GM20000 (cell line): ENCODE data around the gene C1orf52.

Experiments
- DNase-seq: peaks from one replicate; pipeline ENCODE4 v3.0.0; 2012; ENCODE audit warnings: low spot score
- TF ChIP-seq, protein P1 (sequence below): IDR thresholded peaks from 2 replicates; pipeline ENCODE4 v1.5.1; 2012; ENCODE audit warnings: mild to moderate bottlenecking, control low read depth; ENCODE audit errors: extremely low read depth, missing control alignments

C1orf52 gene

DNA sequence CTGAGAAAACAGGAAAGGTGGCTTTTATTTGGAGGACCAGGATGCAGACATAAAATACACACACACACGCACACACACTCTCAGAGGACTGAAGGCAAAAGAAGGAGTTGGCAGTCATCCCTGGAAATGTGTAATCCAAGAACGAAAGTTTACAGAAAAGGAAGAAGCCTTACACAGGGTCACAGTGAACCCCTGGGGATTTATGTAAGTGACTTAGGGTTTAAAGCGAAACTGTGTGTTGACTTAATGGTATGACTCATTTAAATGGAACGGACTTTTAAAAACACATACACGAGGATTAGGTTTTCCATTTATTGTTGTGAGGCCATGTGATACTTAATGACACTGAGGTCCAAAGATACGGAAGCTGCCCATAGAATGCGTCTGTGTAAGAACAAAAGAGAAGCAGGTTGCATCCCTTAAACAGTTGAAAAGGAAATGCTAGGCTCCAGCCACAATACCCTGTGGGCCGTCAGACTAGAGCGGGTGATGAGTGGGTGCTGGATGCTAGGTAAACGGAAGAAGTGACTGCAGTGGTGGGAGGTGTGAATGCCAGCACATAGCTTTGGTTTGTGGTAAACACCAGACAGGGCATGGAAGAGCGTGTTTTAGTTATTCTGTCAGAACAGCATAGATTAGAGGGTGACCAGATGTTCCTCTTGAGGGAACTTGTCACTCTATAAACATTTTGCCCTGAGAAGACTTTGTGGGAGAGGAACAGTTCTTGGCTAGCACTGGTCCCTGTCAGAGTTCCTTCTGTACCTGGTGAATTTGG, 38.6 kb upstream of the C1orf52 start:
- TF ChIP-seq, protein P1, sequence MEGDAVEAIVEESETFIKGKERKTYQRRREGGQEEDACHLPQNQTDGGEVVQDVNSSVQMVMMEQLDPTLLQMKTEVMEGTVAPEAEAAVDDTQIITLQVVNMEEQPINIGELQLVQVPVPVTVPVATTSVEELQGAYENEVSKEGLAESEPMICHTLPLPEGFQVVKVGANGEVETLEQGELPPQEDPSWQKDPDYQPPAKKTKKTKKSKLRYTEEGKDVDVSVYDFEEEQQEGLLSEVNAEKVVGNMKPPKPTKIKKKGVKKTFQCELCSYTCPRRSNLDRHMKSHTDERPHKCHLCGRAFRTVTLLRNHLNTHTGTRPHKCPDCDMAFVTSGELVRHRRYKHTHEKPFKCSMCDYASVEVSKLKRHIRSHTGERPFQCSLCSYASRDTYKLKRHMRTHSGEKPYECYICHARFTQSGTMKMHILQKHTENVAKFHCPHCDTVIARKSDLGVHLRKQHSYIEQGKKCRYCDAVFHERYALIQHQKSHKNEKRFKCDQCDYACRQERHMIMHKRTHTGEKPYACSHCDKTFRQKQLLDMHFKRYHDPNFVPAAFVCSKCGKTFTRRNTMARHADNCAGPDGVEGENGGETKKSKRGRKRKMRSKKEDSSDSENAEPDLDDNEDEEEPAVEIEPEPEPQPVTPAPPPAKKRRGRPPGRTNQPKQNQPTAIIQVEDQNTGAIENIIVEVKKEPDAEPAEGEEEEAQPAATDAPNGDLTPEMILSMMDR: no peak
- DNase-seq: peak; percentile 54

DNA sequence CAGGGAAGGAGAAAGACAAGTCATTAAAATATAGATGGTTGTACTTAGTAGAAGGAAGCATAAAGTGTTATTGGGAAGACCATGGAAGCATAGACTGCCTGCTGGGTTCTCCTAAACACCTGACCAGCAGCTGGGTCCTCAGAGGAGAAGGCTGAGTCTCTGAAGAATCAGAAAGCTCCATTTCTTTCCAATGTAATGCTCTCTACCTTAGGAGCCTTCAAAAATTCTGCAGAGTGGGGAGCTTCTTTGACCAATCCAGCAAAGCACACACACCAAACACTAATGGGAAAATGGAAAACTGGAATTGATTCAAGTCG, 38.0 kb upstream of the C1orf52 start:
- no peak for DNase-seq
- TF ChIP-seq, protein P1: no peak

DNA sequence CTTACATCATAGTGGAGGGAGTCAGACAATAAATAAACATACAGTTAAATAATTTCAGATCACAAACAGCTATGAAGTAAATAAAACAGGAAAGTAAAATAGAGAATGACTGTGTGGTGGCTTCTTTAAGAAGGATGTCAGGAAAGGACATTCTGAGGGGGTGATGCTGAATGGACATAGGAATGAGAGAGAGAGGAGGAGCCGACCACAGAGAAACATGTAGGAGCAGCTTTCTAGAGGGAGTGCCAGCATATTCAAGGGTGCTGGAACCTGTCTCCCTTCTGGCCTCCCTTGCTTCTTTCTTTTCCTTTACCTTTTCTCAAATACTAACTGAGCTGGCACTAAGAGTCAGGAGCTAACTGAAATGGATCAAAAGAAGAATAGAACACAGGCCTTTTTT, 37.5 kb upstream of the C1orf52 start:
- TF ChIP-seq, protein P1: no peak
- no peak for DNase-seq

DNA sequence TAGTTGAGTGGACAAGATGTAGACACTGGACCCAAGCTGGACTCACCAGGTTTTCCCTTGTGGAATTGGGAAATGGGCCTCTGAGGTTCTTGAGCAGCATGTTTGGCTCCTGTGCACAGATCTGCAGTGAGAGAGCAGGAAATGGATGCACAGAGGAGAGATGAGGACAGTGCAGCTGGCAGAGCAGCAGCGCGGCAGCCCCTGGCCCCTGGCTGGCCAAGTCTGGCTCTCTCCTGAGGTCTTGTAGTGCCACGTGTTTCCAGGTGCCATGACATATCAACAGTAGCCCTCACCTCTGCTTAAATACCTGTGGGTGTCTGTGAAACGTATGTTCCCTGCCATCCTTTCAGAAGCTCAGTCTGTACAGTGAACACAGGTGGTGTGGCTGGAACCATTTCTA, 36.2 kb upstream of the C1orf52 start:
- TF ChIP-seq, protein P1: no peak
- no peak for DNase-seq

DNA sequence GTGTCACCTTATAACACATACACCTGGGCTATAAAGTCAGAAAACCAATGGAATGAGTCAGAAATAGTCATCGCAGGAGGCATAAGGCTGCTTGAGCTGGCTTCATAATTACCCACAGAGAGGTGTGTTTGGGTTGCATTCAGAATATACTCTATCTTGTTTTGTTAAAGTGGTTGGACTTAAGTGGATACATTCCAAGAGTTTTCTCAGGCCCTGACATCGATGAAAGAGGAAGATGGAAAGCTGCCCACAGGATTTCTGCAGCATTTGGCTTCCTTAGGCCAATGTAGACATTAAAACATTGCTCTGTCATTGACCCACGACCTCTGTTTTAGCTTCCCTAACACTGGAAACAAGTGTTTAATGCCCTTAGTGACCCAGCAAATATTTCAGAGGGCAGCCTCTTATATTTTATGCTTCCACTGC, 35.6 kb upstream of the C1orf52 start:
- no peak for DNase-seq
- TF ChIP-seq, protein P1: no peak

DNA sequence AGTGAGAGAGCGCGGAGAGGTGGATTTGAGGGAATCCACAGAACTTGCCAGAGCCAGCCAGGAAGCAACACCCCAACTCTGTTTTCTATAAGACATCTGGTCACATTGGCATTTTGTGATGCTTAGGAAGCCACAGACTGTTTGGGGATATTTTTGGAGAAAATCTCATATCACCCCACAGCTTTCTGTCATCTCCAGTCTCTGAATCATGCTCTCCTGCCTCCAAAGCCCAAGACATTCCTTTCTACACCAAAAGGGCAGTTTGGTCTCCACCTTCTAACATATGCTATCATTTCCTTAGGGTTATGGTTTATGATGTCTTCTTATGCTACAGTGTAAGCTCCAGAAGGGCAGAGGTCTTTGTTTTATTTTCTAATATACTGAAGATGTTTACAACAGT, 31.4 kb upstream of the C1orf52 start:
- TF ChIP-seq, protein P1: no peak
- DNase-seq: no peak

DNA sequence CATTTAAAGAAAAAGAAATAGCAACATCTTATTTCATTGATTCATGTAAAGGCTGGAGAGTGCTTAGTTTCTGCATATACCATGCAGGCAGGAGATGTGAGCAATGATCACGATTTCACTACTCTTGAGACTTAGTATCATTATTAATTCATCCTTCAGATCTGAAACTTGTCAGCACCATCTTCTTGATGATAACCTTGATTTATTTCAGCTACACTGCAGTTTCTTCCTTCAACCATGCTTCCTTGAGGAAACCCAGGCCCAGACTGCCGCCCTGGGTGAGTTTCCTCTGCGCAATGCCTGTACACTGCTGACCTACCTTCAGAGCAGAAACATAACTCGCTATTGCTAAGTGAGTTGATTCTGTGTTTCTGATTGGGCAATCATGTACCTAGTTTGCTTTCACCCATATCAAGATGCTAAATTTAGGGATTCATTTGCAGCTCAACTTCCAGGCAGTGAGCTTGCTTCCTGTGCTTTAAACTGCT, 30.4 kb upstream of the C1orf52 start:
- no peak for DNase-seq
- TF ChIP-seq, protein P1: no peak
